ENCODE data around the gene SLC38A6. TPM values are rescaled to one million over a fixed set of nuclear protein-coding genes. Genes with fewer than 3 reads are reported as not detected.
A peak's percentile ranks its signal among the peaks of the same experiment; 100 is the strongest.

Gene SLC38A6
- total RNA-seq, 1 donor from 2014 or later: 63.5 TPM

DNA sequence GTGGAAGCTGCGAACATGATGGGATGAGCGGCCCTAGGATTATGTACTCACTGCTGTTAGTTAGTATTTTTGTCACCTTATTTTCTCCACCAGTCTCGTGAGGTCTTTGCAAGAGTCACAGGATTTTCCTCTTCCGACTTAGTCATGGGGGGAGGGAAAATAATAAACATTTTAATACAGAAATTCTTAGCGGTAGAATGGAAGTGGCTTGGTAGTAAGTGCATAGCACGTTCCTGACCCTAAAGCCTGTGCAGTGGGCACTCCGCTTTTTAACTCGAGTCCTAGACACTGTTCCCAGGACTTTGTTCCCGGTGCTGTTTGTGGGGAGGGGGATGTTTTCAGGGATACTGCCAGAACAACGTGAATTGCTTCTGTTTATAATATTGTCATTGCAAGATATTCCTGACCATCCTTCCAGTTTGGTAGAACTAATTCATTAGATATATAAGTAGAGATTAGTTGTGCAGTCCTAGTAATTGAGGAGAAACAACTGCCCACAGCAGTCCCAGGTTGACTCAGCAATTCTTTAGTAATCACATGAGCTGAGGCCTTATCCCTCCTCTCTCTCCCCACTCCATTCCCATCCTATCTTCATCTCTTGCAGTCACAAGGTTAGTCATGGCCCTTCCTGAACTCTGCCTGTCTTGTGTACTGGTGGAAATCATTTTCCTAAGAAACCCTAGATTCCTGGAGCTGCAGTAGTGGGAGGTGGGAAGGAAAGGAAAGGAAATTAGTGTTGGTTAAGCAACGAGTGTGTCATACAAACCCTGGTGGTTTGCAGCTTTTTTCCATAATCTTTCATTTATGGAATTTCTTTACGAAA lies 799 bp downstream of the SLC38A6 start:
- DNase-seq: no peak

DNA sequence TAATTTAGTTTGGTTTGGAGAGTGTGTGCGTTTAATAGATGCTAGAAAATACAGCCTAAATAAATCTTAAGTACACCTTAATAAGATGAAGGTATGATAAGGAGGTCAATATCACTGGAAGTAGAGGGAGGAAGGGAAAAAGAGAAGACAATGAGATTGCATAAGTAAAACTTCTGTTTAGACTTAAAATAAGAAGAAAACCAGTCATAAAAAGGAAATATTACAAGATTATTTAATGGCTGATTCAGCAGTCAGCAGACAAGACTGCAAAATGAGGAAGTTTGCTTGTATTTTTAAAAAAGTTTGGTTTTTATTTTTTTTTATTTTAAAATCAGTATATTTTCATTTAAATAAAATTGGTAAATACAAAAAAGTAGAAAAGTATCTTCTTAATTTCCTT lies 3.2 kb downstream of the SLC38A6 start:
- no peak for DNase-seq

DNA sequence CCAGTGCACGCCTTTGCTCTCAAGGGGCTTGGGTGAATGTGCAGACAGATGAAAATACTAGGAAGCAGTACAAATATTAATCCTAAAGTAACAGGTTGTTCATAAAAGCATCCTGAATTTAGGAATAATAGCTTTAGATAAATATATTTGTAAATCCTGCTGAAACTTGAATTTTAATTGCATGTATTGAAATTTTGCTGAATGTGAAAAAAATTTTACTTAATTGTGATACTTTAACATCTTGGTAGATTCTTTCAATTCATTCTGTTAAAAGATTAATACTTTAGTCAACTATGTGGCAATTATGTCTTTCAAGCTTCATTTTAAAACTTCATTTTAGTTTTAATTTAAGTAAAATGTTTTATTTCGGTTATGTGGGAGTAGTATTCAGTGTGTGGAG lies 5.5 kb downstream of the SLC38A6 start:
- no peak for DNase-seq

DNA sequence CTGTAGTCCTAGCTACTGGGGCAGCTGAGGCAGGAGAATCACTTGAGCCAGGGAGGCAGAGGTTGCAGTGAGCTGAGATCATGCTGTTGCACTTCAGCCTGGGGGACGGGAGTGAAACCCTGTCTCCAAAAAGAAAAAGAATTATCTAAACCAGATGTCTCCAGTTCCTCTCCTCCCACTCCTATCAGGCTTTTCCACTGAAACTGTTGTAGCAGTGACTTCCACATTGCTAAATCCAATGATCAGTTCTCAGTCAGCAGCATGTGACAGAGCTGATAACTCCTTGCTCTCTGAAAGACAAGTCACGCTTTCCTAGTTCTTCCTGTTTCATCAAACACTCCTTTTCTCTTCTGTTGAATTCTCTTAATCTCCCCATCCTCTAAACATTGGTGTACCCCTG lies 8.6 kb downstream of the SLC38A6 start:
- no peak for DNase-seq

DNA sequence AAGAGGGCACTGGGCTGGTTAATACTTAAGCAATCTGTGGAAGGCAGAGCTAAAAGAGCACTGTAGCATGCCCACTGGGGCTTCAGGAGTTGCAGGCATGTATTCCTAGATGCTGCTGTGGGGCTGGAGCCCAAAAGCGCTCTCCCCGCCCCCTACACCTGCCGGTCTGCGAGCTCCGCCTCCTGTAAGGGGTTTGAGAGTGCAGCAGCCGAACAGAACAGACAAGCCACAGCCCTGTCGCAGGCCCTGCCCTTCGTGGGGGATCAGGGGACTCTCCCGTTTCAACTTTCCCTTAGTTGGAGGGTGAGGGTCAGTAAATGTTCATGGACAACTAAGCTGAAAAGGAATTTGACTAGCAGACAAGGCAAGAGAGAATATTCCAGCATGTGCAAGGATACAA lies 17.6 kb downstream of the SLC38A6 start:
- DNase-seq: no peak

DNA sequence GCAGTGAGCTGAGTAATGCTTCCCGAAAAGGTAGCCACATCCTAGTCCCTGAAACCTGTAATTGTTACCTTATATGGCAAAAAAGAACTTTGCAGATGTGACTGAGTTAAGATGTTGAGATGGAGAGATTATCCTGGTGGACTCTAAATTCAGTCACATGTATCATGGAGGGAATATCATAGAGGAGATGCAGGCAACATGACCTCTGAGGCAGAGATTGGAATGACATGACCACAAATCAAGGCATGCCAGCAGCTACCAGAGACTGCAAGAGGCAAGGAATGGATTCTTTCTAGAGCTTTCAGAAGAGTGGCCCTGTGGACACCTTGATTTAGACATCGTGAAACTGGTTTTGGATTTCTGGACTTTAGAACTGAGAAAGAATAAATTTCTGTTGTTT lies 18.5 kb downstream of the SLC38A6 start:
- DNase-seq: no peak

DNA sequence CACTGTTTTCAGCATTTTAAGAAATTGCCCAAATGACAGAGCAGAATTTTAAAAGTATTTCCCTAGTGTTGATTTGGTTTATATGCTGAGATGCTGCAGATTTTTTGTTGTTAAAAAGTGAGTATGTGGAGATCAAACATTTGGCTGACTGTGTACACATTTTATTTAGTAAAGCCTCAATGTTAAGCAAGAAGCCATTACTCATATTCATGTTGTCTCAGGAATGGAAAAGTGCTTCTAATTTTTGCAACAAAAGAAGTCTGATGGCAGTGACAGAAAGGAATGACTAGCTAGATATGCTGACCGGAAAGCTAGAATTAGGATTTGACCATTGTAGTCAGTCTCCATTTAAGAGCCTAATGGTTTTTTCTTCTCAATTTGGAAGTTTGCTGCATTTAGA lies 22.5 kb downstream of the SLC38A6 start:
- no peak for DNase-seq

DNA sequence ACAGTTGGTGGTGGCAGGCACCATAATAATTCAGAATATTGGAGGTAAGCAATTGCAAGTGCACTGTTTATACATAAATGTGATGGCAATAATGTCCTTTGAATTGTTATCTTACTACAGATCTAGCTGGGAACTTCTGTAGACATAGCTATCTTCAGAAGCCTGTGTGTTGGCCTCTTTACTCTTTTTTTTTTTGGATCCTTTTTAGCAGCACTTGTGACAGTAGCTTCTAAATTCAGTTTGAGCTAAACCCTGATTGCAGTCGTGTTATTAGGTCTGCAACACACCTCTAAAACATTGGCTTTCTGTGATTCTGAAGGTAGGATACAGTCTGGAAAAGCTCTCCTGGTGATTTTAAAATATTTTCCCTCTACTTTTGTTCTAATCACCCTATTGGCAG lies 38.5 kb downstream of the SLC38A6 start:
- DNase-seq: no peak

DNA sequence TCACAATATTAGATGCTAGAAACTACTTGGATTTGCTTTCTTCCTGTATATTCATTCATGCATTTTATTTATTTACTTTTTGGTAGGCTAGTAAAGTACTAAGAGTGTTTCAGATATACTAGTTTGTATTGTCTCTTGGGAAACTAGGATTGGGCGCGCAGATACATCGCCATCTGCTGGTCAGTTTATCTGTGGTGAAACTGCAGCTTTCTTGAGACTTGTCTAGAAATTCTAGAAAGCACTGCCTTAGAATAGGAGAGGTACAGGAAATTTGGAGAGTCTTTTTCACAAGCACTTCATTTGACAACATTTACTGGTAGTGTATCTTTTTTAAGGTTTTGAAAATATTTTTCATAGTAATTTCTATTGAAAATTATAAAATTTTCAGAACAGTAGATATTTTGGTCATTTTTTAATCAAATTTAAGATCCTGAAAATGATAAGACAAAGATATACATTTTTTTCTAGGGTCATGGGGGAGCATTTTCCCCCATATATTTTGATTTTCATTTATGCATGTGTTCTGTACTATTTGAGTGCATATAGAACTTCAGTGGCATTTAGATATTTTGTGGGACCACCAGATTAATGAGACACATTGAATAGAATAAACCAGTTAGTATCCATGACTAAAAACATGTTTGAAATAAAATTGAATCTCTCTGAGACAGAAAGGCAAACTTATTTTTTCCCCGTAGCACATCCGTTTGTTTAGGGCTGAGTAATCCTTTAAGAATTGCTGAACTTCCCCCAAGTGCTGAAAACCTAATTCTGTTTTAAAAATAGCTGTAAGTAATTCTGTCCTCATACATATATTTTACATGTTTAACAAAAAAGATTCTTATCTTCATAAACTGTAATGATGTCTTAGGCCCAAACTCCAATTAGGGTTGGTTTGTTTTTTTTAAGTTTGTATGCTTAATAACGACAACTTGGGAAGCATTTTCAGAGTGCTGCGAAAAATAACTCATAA lies 44.5 kb downstream of the SLC38A6 start:
- peak; percentile 10 for DNase-seq

DNA sequence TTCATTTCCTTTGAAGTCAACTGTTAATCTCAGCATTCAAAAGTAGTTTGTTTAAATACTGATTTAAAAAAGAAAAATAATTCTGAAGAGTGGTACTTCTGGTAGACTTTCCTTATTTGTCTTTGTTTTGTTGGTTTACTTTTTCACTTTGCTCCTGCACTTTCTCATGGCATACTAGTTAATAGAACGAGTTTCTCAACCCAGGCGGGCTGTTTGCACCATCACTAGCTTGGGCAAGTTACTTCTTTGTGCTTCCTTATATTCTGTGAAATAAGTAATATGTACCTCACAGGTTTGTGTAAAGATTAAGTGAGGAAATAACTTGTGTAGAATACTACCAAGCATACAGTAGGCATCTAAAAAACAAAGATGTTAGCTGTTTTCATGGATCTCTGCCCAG lies 45.5 kb downstream of the SLC38A6 start:
- no peak for DNase-seq

DNA sequence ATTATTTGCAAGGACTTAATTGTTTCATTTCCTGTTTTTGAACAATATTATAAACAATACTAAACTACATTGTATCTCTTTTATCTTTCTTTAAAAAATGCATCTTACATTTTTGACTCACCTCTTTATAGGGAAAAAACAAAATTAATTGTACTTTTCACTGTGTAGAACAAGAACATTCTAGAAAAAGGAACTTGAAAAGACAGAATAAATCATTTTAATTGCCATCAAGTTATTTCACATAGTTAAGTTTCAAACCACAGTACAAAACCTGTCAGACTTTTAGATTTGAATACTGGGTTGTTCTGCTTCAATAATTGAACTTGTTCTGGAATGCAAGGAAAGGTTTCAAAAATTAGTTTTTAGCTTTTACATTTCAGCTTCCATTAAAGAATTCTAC lies 50.0 kb downstream of the SLC38A6 start:
- no peak for DNase-seq

DNA sequence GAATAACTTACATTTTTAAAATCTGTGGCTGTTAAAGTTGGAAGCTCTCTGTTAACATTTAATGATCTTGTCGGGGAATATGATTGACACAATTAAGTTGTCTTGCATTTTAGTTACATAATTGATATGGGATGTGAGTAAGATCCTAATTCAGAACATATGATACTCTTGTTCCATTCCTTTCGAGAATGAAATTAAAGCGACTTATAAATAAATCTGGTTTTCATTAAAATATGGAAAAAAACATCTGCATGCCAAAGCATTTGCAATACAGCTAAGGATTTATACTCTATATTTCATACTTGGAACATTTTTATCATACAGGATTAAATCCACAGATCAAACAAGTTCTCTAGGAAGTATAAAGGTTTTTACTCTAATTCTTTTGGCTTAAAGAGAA lies 52.0 kb downstream of the SLC38A6 start:
- DNase-seq: no peak

DNA sequence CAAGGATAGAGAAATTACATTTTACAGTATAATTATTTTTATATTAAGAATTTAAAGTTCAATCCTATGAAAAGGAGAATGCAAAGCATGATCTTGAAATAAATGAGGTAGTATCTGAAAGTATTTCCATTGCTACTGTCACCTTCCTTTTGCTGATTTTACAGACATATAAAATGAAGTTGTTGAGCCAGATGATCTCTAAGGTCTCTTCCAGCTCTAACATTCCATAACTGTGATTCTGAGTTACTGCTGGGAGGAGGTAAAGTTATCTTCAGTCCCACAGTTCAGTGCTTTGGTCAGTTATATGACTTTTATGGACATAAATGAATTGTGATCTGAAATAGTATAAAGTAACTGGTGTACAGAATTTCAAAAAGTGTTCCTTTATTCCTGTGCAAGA lies 52.8 kb downstream of the SLC38A6 start:
- DNase-seq: no peak

DNA sequence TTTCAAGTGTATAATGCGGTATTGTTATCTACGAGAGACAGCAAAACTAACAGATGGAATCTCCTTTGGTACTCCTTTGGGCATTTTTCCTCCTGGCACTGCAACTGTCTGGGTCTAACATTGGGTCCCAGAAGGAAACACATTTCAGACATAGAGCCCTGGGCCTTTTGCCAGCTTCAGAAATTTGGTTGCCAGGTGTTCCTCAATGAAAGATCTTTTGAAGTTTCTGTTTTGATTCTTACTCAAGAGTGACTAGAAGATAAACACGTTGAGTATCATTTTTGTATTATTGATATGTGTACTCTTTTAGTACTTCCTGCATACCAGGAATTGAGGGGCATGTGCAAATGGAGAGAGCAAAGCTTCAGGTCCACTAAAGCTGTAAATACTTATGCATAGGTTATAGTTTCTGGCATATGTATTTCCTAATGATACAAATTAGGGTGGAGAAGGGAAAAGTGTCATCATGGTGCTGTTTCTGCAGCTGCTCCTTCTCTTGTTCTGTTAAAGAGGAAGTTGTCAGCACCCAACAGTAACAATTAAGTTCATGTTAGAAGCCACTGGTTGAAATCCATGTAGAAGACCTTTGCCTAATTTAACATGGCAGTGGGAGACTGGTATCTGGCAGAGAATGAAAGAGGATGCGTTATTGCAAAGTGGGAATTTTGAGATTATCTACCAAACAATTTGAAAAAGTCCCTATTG lies 53.5 kb downstream of the SLC38A6 start:
- DNase-seq: no peak

DNA sequence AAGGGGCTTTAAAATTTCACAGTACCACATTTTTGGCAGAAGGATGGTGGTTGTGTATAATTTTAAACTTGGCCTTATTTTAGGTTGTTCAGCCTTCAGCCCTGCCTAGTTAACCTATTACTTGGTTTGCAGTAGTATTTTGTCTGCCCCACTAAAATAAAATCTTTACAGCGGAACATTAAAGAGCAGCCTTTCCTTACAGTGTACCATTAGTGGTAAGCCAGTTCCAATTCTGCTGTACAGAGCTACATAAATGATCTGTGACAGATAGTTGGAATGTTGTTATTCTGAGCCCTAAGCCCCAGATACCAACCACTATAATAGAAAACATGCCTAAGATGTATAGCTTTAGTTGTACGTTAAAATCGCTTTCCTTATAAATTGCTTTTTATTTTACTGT lies 56.2 kb downstream of the SLC38A6 start:
- DNase-seq: no peak

DNA sequence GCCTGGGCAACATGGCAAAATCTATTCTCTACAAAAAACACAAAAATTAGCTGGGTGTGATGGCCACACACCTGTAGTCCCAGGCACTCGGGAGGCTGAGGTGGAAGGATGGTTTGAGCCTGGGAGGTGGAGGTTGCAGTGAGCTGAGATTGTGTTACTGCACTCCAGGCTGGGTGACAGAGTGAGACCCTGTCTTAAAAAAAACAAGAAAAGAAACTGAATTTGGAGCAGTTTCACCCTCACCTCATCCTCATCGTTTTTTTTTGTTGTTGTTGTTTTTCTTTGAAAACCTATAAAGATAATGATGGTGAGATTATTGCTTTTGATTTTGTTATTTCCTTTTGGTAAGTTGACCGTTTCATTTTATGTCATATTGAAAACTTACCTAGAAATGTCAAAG lies 60.7 kb downstream of the SLC38A6 start:
- DNase-seq: no peak

DNA sequence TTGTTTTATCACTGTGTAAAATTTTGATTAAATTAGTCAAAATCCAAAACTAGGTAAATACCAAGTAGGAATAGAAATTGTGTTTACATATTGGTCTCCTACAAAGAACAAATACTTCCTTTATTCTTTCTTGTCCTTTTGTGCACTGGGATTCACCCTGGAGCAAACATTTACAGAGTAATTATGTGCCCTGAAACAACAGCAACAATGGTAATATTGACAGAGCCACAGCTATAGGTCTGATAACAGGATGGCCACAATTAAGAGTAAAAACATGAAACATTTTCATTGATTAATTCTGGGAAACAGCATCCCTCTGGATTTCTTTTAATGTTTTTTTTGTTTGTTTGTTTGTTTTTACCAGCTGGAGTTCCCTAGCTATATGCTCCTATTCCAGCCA lies 61.2 kb downstream of the SLC38A6 start:
- no peak for DNase-seq

DNA sequence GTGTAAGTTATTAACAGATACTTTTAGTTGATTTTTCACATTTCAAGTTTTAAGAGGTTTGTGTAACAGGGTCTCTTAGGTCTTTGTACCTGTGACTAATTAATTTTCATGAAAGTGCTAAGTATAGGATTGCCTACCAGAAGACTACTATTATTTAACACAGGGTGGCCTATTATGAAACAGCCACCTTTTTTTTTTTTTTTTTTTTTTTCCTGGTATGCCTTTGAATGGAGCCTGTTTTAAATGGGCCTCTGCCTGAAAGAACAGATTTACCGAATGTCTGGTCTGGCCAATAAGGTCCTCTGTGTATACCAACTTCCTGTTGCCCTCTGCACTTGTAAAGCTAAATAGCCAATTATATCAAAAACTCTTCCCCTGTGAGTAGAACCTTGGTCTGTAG lies 62.5 kb downstream of the SLC38A6 start:
- no peak for DNase-seq

DNA sequence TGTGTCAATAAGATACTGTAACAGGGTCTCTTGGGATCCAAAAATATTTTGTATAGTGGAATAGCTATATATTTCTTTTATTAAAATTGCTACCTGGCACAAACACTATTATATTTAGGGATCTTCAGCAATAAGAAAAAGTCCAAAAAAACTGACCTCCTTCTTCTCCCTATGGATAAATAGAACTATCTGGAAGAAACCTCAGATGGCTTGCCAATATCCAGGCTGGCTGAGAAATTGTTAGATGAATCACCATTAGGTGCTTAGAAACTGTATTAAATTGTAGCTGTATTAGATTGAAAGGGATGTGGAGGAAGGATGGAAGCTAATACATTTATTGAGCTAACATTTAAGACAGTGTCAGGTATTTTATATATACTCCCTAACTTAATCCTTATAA lies 66.0 kb downstream of the SLC38A6 start:
- no peak for DNase-seq

DNA sequence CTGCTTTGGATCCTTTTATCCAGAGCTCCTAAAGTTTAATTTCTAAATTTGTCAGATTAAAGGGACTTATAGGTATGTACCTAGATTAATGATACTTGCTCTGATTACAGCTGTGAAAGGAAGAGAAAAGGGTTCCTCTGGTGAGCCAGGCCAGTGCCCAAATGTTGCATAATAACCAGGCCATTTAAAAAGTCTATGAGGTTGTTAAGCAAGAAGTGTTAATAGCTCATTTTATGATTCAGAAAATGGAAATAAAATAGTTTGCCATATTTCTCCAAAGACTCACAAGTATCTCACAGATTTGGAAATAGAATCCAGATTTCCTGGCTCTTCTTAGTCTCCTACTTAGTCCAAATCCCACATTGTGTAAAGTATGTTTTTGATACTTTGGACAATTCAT lies 67.6 kb downstream of the SLC38A6 start:
- DNase-seq: no peak

DNA sequence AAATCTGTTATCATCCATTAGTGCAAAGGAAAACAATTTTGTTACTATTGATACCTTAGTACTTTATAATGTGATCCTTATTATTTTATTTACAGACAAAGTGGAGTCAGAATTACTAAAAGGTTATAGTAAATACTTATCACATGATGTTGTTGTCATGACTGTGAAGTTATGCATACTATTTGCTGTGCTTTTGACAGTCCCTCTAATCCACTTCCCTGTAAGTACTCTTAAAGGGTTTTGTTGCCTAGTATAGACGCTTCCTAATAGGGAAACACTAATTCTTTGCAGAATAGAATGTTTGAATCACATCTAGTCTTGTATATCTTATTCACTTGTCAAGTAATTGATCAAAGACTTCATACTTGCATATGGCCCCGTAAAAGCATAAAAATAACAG lies 69.4 kb downstream of the SLC38A6 start:
- DNase-seq: no peak

DNA sequence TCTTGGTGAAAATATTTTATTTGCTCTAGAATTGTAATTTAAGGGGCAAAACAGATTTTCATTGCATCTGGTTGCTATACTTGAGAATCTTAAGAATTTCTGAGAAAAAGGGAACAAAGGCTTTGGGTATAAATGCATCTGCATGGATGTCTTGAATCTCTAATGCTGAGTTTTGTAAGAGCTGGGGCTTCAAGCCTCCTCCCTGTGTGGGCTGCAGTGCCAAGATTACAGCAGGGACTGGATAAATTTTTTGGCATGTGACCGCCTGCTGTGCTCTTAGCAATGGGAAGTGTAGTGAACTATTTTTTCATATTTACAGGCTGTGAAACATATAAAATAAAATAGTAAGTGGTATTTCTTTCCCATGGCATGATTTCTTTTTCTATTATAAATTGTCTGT lies 70.0 kb downstream of the SLC38A6 start:
- DNase-seq: no peak

DNA sequence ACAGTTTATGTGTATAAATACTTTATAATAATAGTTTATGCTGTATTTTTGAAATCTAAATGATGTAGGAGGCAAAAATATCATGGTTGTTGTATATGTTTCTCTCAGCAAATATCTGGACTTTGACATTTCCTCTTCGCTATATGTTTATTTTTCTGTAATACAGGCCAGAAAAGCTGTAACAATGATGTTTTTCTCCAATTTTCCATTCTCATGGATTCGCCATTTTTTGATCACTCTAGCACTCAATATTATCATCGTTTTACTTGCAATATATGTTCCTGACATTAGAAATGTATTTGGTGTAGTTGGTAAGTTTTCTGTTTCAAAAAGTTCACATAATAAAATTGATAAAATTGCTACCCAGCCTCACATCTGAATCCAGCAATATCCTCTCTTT lies 70.6 kb downstream of the SLC38A6 start:
- no peak for DNase-seq

Data from occipital lobe (tissue), 2 donors.